GM18526 (cell line): ENCODE results near the gene SELENOH.

ENCODE experiments used
- POLR2A ChIP-seq: IDR thresholded peaks from 3 replicates; pipeline ENCODE4 v1.6.1; 2011; ENCODE audit not compliant: insufficient read length; ENCODE audit errors: extremely low read depth

Gene SELENOH

GRCh38 chr11:57741132-57742086 lies at the start of gene SELENOH:
TSS of gene SELENOH (plus strand) at chr11:57741491. CDS start at chr11:57741596, 105 bp downstream.
- peak; percentile 88 for TF ChIP-seq POLR2A

GRCh38 chr11:57698843-57699365 lies 42.4 kb upstream of the SELENOH start:
- TF ChIP-seq POLR2A = no peak

- no peak for TF ChIP-seq POLR2A
These were observed 41.5 kb upstream of the SELENOH start for GRCh38 chr11:57699813-57700212.

GRCh38 chr11:57700425-57700824 lies 40.9 kb upstream of the SELENOH start:
- no peak for TF ChIP-seq POLR2A

- TF ChIP-seq POLR2A = no peak
These were observed 38.0 kb upstream of the SELENOH start for GRCh38 chr11:57703341-57703740.

- no peak for TF ChIP-seq POLR2A
These were observed 36.4 kb upstream of the SELENOH start for GRCh38 chr11:57704932-57705331.

GRCh38 chr11:57709802-57710367 lies 31.4 kb upstream of the SELENOH start:
- no peak for TF ChIP-seq POLR2A

GRCh38 chr11:57711414-57712255 lies 29.7 kb upstream of the SELENOH start, which contains the start of gene MED19:
TSS of gene MED19 (minus strand) at chr11:57712215. CDS start at chr11:57712179, 36 bp downstream.
- TF ChIP-seq POLR2A = peak; percentile 17

- peak; percentile 72 for TF ChIP-seq POLR2A
These were observed 28.8 kb upstream of the SELENOH start, which contains the start of gene TMX2 for GRCh38 chr11:57712256-57713150. TSS of gene TMX2 (plus strand) at chr11:57712593. CDS start at chr11:57712619, 26 bp downstream.

GRCh38 chr11:57713835-57714234 lies 27.5 kb upstream of the SELENOH start:
- TF ChIP-seq POLR2A = no peak

- TF ChIP-seq POLR2A = no peak
These were observed 14.1 kb upstream of the SELENOH start for GRCh38 chr11:57727185-57727584.

- TF ChIP-seq POLR2A = no peak
These were observed 12.5 kb upstream of the SELENOH start for GRCh38 chr11:57728829-57729228.

- TF ChIP-seq POLR2A = no peak
These were observed 11.8 kb upstream of the SELENOH start for GRCh38 chr11:57729479-57729878.

- TF ChIP-seq POLR2A = no peak
These were observed 8.6 kb upstream of the SELENOH start for GRCh38 chr11:57732661-57733060.
